ENCODE results near the gene DIRAS1.
"Not testable (repeated sequence)": the region's sequence is repeated elsewhere in the genome, so short reads cannot be mapped to it uniquely, and the experiment has no call there.

DIRAS1 gene

GRCh38 chr19:2675892-2676291, 45.3 kb downstream of the DIRAS1 start:
- Histone ChIP-seq H3K4me1 (ENCODE audit: insufficient read depth, low read length) (0 out of 2 replicates have a peak, but pooled peaks cover 7% of the 10 kb centered on the region), H3K9ac (ENCODE audit: low read depth, low read length) (no peak overlapping the region), H3K36me3 (ENCODE audit: insufficient read depth, low read length) (no peaks in the 10 kb centered on the region), H3K9me3 (ENCODE audit: control insufficient read depth, insufficient read depth, low read length) (no peaks in the 10 kb centered on the region)

GRCh38 chr19:2670217-2670616, 51.0 kb downstream of the DIRAS1 start:
- no peak overlapping the region for H3K9ac ChIP-seq (ENCODE audit: low read depth, low read length)
- no peaks in the 10 kb centered on the region for H3K36me3 ChIP-seq (ENCODE audit: insufficient read depth, low read length)
- H3K9me3 ChIP-seq (ENCODE audit: control insufficient read depth, insufficient read depth, low read length): no peaks in the 10 kb centered on the region
- H3K4me1 ChIP-seq (ENCODE audit: insufficient read depth, low read length): 0 out of 2 replicates have a peak, but pooled peaks cover 6% of the 10 kb centered on the region

- H3K9me3 ChIP-seq (ENCODE audit: control insufficient read depth, insufficient read depth, low read length): no peaks in the 10 kb centered on the region
- H3K4me1 ChIP-seq (ENCODE audit: insufficient read depth, low read length): no peaks in the 10 kb centered on the region
- no peak overlapping the region for H3K9ac ChIP-seq (ENCODE audit: low read depth, low read length)
- no peaks in the 10 kb centered on the region for H3K36me3 ChIP-seq (ENCODE audit: insufficient read depth, low read length)
Observed at GRCh38 chr19:2668175-2668763, 52.9 kb downstream of the DIRAS1 start.

GRCh38 chr19:2667349-2667748, 53.8 kb downstream of the DIRAS1 start:
- H3K36me3 ChIP-seq (ENCODE audit: insufficient read depth, low read length); H3K4me1 ChIP-seq (ENCODE audit: insufficient read depth, low read length); H3K9ac ChIP-seq (ENCODE audit: low read depth, low read length); H3K9me3 ChIP-seq (ENCODE audit: control insufficient read depth, insufficient read depth, low read length): not testable (repeated sequence)

GRCh38 chr19:2666344-2666994, 54.7 kb downstream of the DIRAS1 start:
- no peak overlapping the region for H3K9ac ChIP-seq (ENCODE audit: low read depth, low read length)
- H3K9me3 ChIP-seq (ENCODE audit: control insufficient read depth, insufficient read depth, low read length): peaks cover 12% of the 10 kb centered on the region
- H3K4me1 ChIP-seq (ENCODE audit: insufficient read depth, low read length): no peaks in the 10 kb centered on the region
- H3K36me3 ChIP-seq (ENCODE audit: insufficient read depth, low read length): no peaks in the 10 kb centered on the region

GRCh38 chr19:2665103-2665502, 56.1 kb downstream of the DIRAS1 start:
- H3K36me3 ChIP-seq (ENCODE audit: insufficient read depth, low read length): no peaks in the 10 kb centered on the region
- no peak overlapping the region for H3K9ac ChIP-seq (ENCODE audit: low read depth, low read length)
- H3K4me1 ChIP-seq (ENCODE audit: insufficient read depth, low read length): no peaks in the 10 kb centered on the region
- peaks cover 12% of the 10 kb centered on the region for H3K9me3 ChIP-seq (ENCODE audit: control insufficient read depth, insufficient read depth, low read length)

All from ES-I3 (cell line).